GM12801 (cell line): ENCODE results near the gene PRKACB.

Experiments
- CTCF ChIP-seq: IDR thresholded peaks from one replicate; pipeline ENCODE4 v1.5.1; 2011; ENCODE audit warnings: control low read depth; ENCODE audit not compliant: insufficient read length; ENCODE audit errors: extremely low read depth

Gene PRKACB

GRCh38 chr1:84223751-84224432 is 79.8 kb downstream of the PRKACB start:
- TF ChIP-seq CTCF = no peak

DNA sequence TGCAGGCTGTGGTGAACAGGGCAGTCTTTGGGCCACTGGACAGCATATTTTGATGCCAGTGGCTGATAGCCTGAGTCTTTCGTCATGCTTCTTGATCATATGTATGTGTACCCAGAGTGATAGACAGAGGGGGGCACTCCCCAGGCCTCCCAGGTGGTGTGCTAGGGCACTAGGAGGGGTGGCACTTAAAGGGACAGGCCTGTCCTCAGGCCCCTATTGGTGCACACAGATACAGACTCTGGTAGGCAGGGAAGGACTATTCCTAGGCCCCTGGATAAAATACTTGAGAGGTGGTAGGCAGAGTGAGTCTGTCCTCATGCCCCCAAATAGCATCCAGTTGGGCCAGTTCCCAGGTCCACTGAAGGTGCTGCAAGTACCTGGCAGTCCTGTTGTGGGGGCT is 80.8 kb downstream of the PRKACB start:
- TF ChIP-seq CTCF = no peak

DNA sequence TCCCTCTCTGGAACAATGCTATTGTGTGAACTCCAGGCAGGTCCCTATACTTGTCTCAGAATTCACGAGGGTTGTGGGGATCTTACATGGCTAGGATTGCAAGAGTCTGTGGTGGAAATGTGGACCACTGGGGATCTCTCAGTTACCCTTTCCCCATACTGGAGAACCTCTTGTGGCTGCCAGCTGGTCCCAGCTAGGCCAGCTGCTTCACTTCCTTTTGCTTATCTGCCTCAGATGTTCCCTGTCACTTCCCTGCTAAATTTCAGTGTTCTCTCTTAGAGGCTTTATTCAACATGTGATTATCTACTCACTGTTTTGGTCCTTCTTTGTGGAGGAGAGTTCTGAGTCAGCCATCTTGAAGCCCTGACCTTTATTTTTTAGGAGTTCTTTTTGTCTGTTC is 81.6 kb downstream of the PRKACB start:
- TF ChIP-seq CTCF = no peak

DNA sequence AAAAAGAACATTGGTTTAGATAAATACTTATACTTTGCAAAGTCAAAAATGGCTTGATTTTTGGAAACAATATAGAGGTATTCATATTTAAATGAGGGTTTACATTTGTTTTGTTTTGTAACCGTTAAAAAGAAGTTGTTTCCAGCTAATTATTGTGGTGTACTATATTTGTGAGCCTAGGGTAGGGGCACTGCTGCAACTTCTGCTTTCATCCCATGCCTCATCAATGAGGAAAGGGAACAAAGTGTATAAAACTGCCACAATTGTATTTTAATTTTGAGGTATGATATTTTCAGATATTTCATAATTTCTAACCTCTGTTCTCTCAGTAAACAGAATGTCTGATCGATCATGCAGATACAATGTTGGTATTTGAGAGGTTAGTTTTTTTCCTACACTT is 92.2 kb downstream of the PRKACB start:
- no peak for TF ChIP-seq CTCF

DNA sequence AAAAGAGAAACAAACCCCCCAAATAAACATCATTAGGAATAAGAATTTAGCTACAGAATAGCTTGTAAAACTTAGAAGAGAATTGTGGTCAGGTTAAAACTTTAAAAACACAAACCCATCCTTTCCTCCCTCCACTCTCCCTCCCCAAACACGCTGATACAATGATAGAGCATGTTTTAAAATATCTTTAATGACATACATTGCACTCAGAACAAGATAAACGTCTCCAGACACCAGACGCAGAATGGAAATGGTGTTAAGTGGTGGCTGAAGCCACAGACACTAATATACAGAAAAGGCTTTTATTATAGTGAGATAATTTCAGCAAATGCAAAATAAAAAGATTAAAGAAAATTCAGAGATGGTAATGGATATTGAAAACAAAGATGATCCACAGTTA is 98.6 kb downstream of the PRKACB start:
- TF ChIP-seq CTCF = no peak

DNA sequence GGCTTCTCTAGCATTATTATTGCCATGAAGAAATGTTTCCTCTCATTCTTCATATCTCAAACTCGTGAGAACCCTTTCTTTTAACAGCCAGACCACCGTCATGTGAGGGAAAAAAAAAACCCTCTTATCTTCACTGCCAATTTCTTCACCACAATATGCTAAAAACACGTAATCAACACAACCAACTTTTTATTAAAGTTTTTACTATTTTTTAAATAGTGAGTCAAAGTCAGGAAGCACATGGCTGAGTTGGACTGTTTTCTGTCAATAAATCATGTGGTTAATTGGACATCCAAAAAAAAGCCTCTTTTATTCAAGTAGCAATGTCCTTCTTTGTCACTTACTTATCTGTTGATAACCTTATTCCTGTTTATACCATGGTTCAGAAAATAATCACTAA is 101.5 kb downstream of the PRKACB start:
- TF ChIP-seq CTCF = no peak

- TF ChIP-seq CTCF = no peak
Observed at GRCh38 chr1:84246213-84246612, 102.1 kb downstream of the PRKACB start.
